ENCODE measurements around the gene CTDSP1. TPM values are rescaled to one million over a fixed set of nuclear protein-coding genes. Genes with fewer than 3 reads are reported as not detected.

The CTDSP1 gene
- total RNA-seq, 1 donor from 2014 or later, result 105 TPM

DNA sequence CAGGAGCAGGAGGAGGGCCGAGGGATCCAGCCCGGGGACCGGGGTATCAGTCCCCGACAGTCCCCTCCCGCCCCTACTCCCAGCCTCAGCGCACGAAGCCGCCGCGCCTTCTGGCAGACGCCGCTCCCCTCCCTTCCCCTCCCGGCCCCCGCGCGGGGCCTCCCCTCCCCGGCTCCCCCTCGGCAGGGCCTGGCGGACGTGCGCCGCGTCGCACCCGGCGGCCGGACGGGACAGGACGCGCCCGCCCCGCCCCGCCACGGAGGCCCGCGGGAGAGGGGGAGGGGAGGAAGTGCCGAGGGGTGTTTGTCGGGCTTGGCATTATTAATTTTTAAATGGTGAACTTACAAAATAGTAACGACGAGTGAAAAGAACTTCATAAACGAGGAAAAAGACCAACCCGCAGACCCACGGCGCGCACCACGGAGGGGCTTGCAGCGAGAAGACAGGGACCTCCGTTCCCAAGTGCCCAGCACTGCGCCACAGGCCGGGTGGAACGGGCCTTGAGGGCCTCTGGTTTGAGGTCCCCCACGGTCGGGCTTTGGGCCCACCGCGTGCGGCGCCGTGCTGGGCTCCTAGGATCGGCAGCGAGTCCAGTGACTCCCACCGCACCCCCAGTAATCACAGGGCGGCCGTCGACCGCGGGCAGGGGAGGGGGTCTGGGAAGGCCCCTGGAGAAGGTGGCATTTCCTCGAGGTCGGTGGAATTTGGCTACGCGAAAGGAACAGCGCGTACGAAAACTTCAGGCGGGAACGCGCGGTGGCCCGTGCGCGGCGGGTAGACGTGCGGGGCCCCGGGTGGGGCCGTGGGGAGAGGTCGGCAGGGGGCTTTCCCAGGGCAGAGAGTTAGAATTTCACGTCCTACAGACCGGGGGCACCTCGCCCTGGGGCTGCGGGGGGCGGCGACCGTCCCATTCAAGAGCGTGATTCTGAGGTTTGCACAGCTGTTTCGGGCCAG lies 954 bp upstream of the CTDSP1 start:
- ATAC-seq (peak; percentile 36), DNase-seq (ENCODE audit: low spot score) (peak; percentile 83)

DNA sequence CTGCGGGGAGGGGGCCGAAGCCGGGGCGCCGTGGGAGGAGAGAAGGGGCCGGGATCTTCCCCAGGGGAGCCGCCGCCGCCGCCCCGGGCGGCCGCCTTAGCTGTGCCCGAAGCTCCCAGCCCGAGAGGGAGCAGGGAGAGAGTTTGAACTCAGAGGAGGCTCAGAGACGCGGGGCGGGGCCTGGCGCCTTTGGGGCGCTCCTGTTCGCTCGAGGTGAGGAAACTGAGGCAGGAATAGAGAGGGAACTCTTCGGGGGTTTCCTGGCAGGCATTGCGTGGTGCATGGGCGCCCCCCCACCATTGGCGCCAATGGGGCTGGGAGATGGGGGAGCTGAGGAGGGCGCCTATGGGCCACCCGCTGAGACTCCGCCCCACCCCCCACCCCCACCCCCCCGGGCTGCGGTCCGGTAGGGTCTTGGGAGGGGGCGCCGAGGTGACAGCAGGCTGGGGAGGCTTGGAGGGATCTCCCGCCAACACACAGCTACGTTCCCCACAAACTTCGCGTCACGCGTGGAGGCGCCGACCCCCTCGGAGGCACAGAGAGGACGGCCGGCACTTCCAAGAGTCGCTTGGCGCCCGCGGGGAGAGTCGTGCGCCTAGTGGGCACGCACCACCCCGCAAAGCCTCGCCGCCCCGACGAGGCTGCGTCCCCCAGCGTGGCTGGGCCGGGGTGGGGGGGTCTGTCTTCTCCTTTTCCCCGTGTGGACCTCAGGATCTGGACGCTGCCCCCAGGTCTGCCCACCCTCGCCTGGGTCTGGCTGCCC lies 680 bp downstream of the CTDSP1 start:
- peak; percentile 11 for ATAC-seq
- DNase-seq (ENCODE audit: low spot score), result peak; percentile 72

DNA sequence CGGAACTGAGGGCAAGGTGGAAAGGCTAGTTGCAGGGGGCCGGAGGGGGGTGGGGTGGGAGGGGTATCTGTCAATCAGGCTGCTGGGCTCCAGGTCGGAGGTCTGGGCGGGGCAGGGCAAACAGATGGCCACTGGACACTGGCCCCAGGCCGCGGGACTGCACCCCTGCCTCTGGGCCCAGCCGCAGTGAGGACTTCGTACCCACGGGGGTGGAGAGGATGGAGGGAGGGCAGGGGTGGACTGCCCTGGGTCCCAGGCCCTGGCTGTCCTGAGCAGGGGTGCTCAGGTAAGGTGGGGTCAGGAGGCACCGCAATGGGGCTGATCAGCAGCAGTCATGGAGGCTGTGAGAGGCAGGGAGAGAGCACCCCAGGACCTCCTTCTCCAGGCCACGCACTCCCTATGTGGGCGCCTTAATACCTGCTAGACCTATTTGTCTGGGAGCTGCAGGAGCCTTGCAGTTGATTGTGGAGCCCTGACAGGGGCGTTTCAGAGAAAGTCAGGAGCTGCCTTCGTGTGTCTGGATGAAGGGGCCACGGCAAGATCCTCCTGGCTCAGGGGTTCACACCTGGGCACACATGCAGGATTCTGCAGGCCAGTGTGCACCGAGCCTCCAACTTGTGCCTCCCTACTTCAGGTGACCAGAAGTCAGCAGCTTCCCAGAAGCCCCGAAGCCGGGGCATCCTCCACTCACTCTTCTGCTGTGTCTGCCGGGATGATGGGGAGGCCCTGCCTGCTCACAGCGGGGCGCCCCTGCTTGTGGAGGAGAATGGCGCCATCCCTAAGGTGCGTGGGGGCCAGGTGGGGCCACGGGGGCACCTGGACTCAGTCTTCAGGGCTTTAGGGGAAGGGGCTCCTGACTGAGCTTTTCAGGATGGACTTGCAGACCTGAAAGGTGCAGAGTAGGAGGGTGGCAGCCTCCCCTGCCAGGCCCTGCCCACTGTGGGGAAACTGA lies 1.5 kb downstream of the CTDSP1 start:
- ATAC-seq (peak; percentile 50), DNase-seq (ENCODE audit: low spot score) (peak; percentile 98)

DNA sequence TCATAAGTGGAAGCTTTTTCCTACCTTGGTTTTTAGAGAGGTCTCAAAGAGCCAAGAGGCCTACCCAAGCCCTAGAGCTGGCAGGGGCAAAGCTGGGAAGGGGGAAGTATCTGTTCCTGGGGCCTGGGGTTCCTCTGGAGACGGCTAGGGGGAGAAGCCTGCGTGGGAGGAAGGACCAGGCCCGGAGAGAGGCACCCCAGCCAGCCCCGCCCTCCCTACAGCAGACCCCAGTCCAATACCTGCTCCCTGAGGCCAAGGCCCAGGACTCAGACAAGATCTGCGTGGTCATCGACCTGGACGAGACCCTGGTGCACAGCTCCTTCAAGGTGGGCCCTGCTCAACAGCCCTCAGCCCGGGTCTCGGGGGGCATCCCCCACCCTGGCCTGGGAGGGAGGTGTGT lies 2.2 kb downstream of the CTDSP1 start:
- no peak for DNase-seq (ENCODE audit: low spot score)
- ATAC-seq, result no peak

DNA sequence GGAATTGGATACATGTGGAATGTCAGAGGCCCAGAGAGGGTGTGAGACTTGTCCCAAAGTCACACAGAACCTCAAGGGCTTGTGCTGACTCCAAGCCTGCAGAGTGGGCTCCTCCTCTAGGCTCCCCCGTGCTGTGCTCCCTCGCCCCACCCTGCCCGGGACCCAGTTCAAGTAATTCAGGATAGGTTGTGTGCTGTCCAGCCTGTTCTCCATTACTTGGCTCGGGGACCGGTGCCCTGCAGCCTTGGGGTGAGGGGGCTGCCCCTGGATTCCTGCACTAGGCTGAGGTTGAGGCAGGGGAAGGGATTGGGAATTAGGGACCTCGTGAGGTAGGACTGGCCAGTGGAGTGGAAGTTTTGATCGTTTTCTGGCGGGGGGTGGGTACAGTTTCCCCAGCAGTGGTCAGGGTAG lies 2.8 kb downstream of the CTDSP1 start:
- no peak for DNase-seq (ENCODE audit: low spot score)

DNA sequence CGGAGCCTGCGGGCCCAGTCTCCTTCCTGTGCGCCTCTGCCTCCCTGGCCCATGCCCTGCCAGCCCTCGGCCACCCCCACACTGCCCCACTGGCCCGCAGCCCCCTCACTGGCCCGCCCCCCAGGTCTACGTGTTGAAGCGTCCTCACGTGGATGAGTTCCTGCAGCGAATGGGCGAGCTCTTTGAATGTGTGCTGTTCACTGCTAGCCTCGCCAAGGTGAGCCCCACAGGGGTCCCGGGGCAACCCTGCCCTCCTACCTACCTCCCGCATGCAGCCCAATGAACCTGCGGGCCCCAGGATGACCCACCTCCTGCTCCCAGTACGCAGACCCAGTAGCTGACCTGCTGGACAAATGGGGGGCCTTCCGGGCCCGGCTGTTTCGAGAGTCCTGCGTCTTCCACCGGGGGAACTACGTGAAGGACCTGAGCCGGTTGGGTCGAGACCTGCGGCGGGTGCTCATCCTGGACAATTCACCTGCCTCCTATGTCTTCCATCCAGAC lies 3.3 kb downstream of the CTDSP1 start:
- DNase-seq (ENCODE audit: low spot score) (no peak), ATAC-seq (no peak)

More for the DNA sequence above, 2.8 kb downstream of the CTDSP1 start:
- no peak for ATAC-seq

DNA sequence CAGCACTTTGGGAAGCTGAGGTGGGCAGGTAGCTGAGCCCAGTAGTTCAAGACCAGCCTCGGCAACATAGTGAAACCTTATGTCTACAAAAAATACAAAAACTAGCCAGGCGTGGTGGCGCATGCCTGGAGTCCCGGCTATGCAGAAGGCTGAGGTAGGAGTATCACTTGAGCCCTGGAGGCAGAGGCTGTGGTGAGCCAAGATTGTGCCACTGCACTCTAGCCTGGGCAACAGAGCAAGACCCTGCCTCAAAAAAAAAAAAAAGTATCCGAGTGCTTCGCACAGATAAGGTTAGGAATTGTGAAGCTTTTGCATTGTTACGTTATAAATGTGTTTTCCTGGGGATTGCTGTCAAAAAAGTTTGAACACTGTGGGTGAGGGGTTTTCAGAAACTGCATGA lies 4.1 kb downstream of the CTDSP1 start:
- ATAC-seq, result no peak
- no peak for DNase-seq (ENCODE audit: low spot score)

DNA sequence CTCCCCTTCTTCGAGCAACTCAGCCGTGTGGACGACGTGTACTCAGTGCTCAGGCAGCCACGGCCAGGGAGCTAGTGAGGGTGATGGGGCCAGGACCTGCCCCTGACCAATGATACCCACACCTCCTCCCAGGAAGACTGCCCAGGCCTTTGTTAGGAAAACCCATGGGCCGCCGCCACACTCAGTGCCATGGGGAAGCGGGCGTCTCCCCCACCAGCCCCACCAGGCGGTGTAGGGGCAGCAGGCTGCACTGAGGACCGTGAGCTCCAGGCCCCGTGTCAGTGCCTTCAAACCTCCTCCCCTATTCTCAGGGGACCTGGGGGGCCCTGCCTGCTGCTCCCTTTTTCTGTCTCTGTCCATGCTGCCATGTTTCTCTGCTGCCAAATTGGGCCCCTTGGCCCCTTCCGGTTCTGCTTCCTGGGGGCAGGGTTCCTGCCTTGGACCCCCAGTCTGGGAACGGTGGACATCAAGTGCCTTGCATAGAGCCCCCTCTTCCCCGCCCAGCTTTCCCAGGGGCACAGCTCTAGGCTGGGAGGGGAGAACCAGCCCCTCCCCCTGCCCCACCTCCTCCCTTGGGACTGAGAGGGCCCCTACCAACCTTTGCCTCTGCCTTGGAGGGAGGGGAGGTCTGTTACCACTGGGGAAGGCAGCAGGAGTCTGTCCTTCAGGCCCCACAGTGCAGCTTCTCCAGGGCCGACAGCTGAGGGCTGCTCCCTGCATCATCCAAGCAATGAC lies 4.8 kb downstream of the CTDSP1 start:
- no peak for DNase-seq (ENCODE audit: low spot score)
- ATAC-seq, result no peak

DNA sequence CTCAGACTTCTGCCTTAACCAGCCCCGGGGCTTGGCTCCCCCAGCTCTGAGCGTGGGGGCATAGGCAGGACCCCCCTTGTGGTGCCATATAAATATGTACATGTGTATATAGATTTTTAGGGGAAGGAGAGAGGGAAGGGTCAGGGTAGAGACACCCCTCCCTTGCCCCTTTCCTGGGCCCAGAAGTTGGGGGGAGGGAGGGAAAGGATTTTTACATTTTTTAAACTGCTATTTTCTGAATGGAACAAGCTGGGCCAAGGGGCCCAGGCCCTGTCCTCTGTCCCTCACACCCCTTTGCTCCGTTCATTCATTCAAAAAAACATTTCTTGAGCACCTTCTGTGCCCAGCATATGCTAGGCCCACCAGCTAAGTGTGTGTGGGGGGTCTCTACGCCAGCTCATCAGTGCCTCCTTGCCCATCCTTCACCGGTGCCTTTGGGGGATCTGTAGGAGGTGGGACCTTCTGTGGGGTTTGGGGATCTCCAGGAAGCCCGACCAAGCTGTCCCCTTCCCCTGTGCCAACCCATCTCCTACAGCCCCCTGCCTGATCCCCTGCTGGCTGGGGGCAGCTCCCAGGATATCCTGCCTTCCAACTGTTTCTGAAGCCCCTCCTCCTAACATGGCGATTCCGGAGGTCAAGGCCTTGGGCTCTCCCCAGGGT lies 5.5 kb downstream of the CTDSP1 start:
- DNase-seq (ENCODE audit: low spot score), result no peak

DNA sequence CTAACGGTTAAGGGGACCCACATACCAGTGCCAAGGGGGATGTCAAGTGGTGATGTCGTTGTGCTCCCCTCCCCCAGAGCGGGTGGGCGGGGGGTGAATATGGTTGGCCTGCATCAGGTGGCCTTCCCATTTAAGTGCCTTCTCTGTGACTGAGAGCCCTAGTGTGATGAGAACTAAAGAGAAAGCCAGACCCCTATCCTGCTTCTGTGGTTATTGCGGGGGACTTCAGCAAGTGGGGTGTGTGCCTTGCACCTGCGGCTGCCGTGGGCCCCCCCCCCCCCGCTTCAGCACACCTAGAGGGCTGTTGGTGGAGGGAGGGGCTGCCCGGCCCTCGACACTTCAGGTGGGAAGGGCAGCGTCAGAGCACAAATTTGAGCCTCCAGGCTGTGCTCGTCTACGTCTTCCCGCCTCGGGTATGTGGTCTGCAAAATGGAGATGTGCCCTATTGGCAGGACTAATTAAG lies 6.1 kb downstream of the CTDSP1 start:
- ATAC-seq (no peak), DNase-seq (ENCODE audit: low spot score) (peak; percentile 66)

More for the DNA sequence above, 5.5 kb downstream of the CTDSP1 start:
- ATAC-seq, result no peak

DNA sequence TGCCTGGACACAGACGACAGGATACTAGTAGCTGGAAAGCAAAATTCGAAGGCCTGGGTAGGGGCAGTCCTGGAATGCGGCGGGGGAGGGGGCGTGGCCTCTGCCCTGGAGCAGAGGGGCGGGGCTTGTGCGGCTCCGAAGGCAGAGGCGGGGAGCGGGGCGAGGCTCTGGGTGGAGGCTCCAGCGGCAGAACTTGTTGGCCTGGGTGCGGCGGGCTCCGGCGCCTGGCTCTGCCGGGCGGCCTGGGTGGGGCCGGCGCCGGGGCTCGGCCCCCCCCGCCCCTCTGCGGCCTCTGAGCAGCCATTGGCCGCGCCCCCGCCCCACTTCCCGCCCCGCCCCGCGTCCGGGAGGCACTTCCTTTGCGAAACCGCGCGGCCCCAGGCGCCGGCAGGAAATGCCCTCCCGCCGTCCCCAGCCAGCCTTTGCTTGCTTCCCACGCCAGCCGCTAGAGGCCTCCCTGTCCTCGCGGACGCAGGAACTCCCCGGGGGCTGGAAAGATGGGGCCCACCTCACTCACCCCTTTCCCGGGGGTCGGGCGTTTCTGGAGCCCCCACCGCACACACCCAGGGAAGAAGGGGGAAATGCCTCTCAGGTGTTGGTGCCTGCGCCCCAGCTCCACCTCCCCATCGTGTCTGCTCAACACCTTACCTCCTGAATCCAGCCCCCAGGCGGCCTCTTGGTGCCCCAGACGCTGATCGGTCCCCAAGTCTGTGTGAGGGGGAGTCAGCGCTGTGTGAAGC lies 6.7 kb downstream of the CTDSP1 start:
- DNase-seq (ENCODE audit: low spot score) (peak; percentile 98), ATAC-seq (peak; percentile 85)

DNA sequence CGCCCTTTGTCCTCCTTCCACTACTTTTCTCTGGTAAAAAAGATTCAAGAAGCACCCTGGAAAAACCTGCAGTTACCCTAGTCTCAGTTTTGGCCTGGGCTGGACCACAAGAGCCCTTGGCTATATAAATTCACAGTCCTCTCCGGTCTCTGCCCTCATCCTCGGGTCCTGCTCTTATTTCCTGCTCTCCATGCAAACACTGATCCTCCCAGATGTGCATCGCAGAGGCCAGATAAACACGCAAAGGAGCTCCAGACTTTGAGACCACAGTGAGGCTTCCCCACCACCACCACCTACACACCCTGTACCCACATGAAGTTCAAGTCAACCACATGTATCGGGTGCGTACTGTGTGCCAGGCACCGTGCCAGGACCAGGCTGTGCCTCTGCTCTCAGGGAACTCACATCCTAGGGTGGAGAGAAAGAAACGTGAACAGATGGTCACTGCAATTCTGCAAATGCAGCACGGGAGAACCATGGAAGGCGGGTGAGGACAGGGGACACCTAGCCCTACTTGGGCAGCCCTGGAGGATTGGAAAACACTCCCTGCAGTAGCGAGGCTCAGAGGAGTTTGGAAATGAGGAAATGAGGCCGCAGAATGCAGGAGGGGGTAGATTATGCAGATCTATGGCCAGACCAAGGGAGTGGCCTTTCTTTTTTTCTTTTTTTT lies 7.4 kb downstream of the CTDSP1 start:
- peak; percentile 84 for DNase-seq (ENCODE audit: low spot score)
- ATAC-seq, result peak; percentile 34

DNA sequence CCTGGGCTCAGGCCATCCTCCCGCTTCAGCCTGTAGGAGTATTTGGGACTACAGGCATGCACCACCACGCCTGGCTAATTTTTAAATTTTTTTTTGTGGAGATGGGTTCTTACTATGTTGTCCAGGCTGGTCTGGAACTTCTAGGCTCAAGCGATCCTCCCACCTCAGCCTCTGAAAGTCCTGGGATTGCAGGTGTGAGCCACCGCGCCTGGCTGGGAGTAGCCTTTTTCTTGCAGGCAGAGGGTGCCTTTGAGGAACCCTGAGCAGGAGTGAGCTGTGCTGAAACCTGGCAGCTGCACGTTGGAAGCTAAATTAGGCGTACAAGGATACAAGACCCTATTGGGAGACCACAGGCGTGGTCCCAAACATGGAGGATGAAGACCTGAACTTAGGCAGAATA lies 8.0 kb downstream of the CTDSP1 start:
- no peak for ATAC-seq
- no peak for DNase-seq (ENCODE audit: low spot score)

DNA sequence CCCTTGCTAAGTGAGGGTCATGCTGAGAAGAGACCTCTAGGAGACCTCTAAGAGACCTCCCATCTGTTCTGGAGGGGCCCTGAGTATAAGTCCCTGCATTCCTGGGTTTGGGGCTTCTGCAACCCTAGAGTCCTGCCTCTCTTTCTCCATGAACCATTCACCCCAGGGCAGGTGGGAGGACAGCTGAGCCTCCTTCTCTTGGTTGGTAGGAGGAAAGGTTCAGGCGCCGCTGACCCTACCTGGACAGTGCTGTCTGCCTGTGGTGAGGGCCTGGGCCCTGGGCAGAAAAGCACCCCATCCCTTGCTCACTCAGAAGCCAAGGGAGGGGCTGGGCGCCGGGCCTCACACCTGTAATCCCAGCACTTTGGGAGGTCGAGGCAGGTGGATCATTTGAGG lies 18.7 kb downstream of the CTDSP1 start:
- ATAC-seq (no peak), DNase-seq (ENCODE audit: low spot score) (no peak)

DNA sequence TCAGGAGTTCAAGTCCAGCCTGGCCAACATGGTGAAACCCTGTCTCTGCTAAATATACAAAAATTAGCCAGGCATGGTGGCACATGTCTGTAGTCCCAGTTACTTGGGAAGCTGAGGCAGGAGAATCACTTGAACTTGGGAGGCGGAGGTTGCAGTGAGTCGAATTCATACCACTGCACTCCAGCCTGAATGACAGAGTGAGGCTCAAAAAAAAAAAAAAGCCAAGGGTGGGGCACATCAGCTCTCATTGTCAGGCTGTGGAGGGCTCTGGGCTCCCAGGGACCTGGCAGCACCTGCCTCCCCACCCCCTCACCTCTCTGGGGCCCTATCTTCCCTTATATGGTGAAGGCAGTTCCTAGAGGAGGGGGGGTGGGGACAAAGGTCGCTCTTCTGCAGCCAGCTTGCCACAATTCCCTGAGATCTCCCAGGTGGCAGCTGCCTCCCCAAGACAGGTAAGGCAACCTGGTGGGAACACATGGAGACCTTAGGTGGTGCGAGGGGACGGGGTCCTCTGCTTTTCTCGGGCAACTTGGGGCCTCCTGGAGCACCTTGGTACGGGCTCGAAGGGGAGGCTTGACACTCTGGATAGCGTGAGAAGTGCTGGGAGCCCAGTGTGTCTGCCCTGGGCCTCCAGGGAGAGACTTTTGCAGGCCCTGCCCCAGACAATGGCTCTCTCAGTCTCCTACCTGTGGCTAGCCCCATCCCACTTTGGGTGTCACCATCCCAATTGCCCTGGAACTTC lies 19.2 kb downstream of the CTDSP1 start, which contains the start of gene VIL1:
VIL1 (plus strand) TSS at position 407 of the 742 bp plus-strand sequence. CDS start 4,656 bp downstream, outside the sequence.
- DNase-seq (ENCODE audit: low spot score) (no peak), ATAC-seq (peak; percentile 90)

DNA sequence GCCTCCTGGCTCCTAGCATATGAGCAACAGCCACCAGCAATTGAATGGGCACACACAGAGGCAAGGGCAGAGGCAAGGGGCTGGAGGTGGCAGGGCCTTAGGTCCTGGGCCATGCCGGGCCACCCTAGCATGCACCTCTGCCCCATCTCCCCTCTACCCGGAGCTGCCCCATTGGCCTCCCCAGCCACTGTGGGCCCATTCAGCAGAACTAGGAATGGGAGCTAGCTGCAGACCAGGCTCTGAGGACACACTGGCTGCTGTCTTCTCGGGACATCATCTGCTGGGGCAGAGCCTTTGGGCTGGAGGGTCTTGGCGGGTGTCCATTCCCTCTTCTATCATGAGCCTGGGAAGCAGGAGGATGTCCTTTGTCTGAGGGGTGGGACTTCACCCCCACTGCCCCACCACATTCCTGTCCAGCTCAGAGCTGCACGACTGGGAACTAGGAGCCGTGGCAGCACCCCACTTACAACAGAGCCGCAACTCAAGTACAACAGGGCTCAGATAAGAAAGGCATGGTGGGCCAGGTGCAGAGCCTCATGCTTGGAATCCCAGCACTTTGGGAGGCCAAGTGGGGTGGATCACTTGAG lies 20.1 kb downstream of the CTDSP1 start:
- ATAC-seq (no peak), DNase-seq (ENCODE audit: low spot score) (no peak)

DNA sequence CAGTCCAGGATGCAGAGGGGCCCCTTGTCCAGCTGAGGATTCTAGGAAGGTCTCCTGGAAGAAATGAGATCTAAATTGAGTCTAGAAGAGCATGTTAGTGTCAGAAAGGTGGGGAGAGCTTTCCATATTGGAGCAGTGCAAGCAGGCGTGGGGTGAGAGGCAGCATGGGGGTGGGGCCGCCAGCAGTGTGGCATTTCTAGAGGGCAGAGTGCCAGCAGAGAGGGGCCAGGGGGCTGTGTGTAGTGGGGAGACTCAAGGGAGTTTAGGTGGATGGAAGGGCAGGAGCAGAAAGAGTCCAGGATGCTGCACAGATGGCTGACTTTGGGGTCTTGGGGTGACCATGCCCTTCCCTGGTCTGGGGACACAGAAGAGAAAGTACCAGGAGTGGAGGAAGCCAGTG lies 21.4 kb downstream of the CTDSP1 start:
- DNase-seq (ENCODE audit: low spot score) (no peak), ATAC-seq (no peak)
